K562 treated with DMSO at 1 percent for 48 hours (cell line): ENCODE measurements around the gene HEXD. TPM values are rescaled to one million over a fixed set of nuclear protein-coding genes. Genes with fewer than 3 reads are reported as not detected.

ENCODE experiments used
- total RNA-seq: library from RNA; unstranded; fragments of 300-600 nt; gene quantifications from 2 replicates; pipeline ENCODE4 v1.2.3, GENCODE V29; 2022; ENCODE audit warnings: low replicate concordance; ENCODE audit errors: extremely low read depth

Gene HEXD
- not detected in 2 replicates for total RNA-seq

DNA sequence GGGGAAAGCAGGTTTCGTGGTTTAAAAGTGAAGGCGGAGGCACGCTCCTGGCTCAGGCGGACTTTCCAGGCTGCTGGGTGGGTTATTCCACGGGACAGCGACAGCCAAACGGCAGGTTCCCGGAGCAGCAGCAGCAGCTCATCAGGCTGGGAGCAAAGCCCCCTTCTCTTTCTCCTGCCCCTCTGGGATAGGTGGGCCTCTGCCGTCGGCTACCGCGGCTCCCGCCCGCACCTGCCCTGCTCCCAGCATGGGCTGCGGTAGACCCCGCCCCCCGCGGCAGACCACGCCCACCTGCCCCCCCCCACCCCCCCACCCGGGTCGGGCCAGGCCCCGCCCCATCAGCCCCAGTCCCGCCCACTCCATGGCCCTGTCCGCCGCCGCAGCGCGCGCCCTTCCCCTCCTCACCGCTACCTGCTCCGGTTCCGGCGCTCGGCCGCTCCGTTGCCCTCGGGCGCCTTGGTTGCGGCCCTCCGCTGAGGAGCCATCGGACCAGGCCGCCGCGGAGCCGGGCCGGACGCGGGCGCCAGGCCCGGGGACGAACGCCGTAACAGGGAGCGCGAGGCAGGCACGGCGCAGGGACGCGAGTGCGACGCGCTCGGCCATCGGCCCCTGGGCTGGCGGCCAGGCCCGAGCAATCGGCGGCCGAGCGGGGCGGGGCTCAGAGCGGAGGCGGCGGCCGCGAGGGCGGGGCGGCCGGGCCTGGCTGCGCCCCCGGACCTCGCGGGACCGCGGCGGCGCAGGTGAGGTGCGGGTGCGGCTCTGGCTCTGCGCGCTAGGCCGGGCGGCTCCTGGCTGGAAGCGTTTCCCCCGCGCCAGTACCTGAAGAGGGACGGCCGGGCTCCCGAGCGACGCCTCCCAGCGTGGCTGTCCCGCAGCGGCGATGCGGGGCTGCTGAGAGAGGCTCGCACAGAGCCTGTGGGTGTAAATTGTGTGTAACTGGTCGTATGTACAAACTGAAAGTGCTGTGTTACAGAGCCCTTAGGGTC, at the start of gene HEXD, which contains the start of gene OGFOD3:
HEXD (plus strand) TSS at position 347 of the 986 bp plus-strand sequence. CDS start 1,453 bp downstream, outside the sequence.
OGFOD3 (minus strand) TSS at position 586 of the 986 bp plus-strand sequence; CDS start at position 485, 101 bp downstream.

DNA sequence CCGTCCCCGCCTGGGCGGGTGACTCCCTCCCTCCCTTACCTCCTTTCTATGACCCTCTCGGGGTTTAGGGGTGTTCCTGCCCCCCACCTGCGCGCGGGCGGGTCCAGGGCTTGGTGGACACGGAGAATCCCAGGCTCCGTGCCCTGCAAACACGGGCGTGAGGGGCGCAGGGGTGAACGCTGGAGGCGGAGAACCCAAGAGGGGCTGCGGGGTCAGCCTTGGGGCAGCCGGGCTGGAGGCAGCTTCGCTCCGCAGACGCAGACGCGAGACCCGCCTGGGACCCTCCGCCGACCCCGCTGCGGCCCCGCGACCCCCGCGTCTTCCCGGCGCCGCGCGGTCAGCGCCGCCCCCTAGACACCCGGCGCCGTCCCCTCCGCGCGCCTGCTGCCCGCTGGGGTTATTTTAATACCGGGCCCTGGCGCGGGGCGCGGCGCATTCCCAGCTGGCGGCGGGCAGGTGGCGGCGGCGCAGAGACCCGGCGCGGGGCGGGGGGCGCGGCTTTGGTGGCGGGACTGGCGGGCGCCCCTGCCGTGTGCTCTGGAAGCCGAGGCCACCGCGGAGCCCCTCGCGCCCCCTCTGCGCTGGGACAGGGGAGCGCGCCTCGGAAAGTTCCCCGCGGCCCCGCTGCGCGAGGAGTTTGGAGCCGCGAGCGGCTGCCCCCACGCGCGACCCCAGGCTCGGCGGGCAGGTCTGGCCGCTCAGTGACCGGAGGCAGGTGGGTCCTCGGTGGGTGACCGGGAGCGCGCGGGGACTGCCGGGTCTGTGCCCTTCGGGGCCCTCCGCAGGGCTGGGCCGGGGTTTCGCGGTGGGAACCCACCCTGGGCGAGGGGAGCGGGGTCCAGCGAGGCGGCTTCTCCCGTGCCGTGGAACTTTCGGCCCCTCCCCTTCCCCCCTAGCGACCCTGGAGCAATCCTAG, 46.6 kb upstream of the HEXD start, which contains the start of gene UTS2R:
UTS2R (plus strand) TSS at position 433 of the 916 bp plus-strand sequence. CDS start 2,560 bp downstream, outside the sequence.

DNA sequence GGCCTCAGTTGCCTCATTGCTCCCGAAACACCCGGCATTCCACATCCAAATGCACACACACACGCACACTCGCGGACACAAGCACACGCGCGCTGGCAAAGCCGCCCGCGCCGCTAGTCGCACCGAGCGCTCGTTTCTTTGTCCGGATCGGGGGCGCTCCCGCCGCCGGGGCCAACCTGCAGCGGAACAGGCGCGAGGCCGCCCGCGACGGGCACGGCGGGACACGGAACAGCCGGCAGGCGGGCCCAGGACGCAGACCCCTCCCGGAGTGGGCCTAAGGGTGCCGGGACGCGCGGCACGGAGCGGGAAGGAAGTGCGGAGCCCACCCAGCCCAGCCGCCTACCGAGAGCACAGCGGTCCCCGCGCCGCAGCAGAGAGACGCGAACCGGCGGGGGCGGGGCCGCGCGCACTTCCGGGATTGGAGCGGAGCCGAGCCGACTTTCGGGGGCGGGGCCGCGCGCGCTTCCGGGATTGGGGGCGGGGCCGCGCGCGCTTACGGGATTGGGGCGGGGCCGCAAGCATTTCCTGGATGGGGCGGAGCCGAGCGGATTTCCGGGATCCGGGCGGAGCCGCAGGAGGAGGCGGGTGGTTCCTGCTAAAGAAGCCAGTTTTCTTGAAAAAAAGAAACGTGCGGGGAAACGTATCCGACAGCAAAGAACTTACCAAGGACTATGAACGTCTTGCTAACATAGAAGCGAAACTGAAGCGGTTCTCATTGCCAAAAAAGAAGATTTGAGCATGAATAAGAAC, 32.4 kb downstream of the HEXD start, which contains the start of gene CYBC1:
CYBC1 (minus strand) TSS at position 396 of the 750 bp plus-strand sequence. CDS start 1,498 bp downstream, outside the sequence.

DNA sequence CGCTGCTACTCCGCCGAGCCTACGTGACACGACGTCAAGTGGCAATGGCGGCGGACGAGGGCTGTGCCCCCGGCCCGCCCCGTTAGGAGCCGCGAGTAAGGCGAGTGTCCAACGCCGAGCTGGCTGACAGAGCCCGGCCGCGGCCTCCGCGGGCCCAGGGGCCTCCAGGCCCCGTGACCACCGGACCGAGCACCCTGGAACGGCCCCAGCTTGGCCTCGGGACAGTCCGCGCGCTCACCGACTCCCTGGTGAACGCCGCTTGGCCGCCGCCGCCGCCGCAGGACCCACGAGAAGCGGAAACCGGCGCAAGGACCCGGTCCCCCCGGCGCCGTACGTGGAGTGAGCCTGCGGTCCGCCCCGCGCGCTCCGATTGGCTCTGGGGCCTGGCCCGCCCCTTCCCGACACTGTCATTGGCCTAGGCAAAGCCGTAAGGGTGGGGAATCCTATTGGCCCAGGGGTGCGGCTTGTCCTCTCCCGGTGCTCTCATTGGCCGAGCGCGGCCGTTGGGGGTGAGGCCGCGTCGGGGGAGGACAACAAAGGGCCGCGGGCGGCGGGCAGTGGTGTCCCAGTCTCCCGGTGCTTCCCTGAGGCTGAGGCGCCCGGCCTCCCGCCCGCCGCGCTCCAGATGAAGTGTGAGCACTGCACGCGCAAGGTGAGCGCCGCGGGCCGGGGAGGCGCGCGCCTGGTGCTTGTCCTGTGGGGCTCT, 40.2 kb downstream of the HEXD start, which contains the start of gene NARF:
NARF (plus strand) TSS at position 563 of the 706 bp plus-strand sequence; CDS start at position 626, 63 bp downstream.

Other genes with a start within 250 kb of the HEXD start
- not detected in 2 replicates for gene CCDC57, start 205.5 kb upstream of the HEXD start, total RNA-seq
- gene SLC16A3, start 189.3 kb upstream of the HEXD start, total RNA-seq: not detected in 2 replicates
- gene CSNK1D, start 144.6 kb upstream of the HEXD start, total RNA-seq: 111 TPM in 1 of 2 replicates, not detected in the other
- gene CD7, start 100.7 kb upstream of the HEXD start, total RNA-seq: not detected in 2 replicates
- not detected in 2 replicates for gene SECTM1, start 84.6 kb upstream of the HEXD start, total RNA-seq
- not detected in 2 replicates for gene TEX19, start 59.1 kb upstream of the HEXD start, total RNA-seq
- gene UTS2R, start 46.6 kb upstream of the HEXD start, total RNA-seq: not detected in 2 replicates
- gene OGFOD3, start 239 bp downstream of the HEXD start, total RNA-seq: not detected in 2 replicates
- 472 TPM in 1 of 2 replicates, not detected in the other for gene CYBC1, start 32.4 kb downstream of the HEXD start, total RNA-seq
- gene NARF, start 40.4 kb downstream of the HEXD start, total RNA-seq: 1,021 TPM in 1 of 2 replicates, not detected in the other
- not detected in 2 replicates for gene FOXK2, start 101.4 kb downstream of the HEXD start, total RNA-seq
- gene WDR45B, start 230.1 kb downstream of the HEXD start, total RNA-seq: not detected in 2 replicates